Erythroblast (primary cell): ENCODE data around the gene KRTAP10-3.

Experiments
- GATA1 ChIP-seq: IDR thresholded peaks from 2 replicates; pipeline ENCODE4 v1.6.1; 2011; ENCODE audit warnings: low read depth, mild to moderate bottlenecking, control low read depth, low read length, moderate library complexity
- POLR2A ChIP-seq: IDR thresholded peaks from 2 replicates; pipeline ENCODE4 v1.6.1; 2011; ENCODE audit warnings: mild to moderate bottlenecking, low read length

GRCh38 chr21:44603911-44604310, 45.3 kb upstream of the KRTAP10-3 start:
- TF ChIP-seq POLR2A (no peak), GATA1 (no peak)
